GM18519 (cell line): Measurements from ENCODE around the gene APPL2.
A peak's percentile ranks its signal among the peaks of the same experiment; 100 is the strongest.

Experiments used
- ATAC-seq: cut with Tn5 transposase; IDR thresholded peaks from one replicate; pipeline ENCODE4 v1.9.1; 2021; ENCODE audit warnings: mild to moderate bottlenecking, moderate library complexity; ENCODE audit not compliant: unreplicated experiment, low FRiP score

Gene APPL2, protein sequence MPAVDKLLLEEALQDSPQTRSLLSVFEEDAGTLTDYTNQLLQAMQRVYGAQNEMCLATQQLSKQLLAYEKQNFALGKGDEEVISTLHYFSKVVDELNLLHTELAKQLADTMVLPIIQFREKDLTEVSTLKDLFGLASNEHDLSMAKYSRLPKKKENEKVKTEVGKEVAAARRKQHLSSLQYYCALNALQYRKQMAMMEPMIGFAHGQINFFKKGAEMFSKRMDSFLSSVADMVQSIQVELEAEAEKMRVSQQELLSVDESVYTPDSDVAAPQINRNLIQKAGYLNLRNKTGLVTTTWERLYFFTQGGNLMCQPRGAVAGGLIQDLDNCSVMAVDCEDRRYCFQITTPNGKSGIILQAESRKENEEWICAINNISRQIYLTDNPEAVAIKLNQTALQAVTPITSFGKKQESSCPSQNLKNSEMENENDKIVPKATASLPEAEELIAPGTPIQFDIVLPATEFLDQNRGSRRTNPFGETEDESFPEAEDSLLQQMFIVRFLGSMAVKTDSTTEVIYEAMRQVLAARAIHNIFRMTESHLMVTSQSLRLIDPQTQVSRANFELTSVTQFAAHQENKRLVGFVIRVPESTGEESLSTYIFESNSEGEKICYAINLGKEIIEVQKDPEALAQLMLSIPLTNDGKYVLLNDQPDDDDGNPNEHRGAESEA

DNA sequence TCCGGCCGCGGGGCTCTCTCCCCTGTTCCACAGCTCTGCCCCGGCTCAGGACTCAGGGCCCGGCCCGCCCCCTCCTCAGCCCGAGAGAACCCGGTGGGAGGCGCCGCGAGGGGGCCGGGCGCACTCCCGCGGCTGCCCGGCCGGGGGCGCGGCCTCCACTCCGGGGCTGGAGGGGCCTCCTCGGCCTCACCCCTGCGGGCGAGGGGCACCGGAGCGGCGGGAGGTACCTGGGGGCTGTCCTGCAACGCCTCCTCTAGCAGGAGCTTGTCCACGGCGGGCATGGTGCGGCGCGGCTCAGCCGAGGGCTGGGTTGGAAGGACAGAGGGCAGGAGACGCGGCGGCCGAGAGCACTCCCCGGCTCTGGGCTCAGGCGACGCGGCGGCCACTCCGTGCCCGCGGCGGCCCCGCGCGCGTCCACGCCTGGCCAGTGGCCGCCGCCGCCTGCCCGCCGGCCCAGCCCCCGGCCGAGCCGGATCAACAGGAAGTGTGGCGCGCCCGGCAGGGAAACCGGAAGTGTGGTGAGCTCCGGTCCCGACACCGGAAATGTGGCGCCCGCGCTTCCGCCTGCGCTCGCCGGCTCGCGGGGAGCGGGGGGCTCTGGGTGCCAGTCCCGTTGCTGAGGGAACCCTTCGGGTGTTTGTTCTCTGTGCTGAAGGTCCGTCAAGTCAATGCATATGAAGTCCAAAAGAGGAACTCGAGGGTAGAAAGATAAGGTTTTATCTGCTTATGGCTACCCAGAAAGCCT is at the start of gene APPL2:
TSS of gene APPL2 (minus strand) at position 443 of the 745 bp plus-strand sequence. CDS start at position 281, 162 bp downstream.
- ATAC-seq: peak; percentile 78

DNA sequence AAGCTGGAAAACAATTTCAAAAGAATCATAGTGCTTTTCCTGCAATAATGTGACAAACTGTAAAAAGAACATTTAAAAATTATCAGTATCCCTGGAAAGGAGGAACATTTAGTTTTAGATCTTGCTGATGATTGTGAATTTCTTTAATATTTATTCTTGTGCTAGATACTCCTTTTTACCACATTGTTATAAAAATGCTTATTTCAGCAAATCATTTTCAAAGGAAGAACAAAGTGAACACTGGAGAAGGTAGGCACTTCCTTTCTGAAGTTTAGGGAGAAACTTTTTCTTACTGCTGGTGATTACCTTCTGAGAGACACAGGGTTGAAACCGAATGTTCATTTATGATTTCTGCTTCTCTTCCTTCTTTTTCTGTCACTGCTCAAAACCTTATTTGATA is 49.4 kb upstream of the APPL2 start:
- no peak for ATAC-seq

DNA sequence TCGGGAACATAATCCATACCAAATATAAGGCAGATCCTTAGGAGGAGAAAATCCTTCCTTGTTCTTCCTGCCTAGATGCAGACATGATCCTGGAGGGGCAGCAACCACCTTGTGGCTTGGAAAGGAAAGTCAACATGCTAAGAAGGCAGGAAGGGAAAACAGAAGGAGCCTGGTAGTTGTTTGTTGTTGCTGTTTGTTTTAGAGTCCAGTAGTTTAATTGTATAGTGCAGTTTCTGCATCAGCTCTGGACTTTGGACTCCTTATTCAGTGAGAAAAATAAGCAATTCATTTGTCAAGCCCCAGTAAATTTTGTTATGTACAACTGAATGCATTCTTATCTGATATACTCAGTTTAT is 45.7 kb upstream of the APPL2 start:
- no peak for ATAC-seq

DNA sequence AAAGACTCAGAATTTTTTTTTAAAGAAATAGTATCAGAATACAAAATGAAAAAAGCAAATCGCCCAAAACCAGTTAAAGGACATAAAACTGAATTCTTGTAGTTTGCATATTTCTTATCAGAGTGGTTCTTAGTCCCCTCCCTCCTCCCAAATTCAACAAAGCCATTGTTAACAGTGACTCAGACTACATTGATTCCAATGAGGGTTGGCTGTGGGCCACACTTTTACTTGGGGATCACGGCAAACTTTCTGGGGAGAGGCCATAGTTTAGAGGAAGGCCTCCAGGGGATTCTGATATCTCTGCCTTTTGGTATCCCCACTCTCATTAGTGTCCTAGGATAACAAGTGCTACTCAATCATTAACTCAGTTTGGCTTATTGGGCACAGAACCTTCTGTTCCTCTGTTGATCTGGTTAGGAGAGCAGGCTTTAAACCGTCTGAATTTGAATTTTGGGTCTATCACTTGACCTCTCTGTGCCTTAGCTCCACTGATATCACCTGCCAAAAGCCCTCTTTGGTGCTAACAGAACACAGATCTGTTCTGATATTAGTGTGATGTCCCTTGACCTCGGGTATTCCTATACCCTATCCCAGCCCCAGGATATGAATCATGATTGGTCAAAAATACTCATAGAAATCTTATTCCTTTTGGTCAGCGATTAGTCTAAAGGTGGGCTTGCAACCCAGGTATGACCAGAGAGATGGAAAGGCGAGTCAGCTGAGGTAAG is 45.2 kb upstream of the APPL2 start:
- no peak for ATAC-seq

DNA sequence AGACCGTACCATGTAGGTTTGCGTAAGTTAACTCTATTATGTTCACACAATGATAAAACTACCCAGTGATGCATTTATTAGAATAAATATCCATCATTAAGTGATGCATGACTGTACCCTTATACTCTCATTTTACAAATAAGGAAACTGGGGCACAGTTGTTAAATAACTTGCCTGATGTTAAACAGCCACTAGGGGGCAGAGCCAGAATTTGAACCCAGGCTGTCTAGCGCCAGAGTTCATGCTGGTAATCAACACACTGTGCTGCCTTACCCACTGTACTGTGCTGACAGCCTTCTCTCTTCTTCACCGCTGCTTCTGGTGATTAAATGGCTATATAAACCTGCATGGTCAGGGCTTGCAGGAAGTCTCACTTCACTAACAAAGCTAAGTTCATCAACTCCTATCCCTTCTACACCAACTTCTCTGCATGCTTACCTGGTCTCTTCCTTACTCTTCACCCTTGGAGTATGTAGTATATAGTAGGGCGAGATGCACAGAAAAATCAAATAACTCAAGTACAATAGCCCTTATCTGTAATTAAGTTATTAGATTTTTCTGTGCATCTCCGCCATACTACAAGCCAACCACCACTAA is 43.6 kb upstream of the APPL2 start:
- no peak for ATAC-seq

DNA sequence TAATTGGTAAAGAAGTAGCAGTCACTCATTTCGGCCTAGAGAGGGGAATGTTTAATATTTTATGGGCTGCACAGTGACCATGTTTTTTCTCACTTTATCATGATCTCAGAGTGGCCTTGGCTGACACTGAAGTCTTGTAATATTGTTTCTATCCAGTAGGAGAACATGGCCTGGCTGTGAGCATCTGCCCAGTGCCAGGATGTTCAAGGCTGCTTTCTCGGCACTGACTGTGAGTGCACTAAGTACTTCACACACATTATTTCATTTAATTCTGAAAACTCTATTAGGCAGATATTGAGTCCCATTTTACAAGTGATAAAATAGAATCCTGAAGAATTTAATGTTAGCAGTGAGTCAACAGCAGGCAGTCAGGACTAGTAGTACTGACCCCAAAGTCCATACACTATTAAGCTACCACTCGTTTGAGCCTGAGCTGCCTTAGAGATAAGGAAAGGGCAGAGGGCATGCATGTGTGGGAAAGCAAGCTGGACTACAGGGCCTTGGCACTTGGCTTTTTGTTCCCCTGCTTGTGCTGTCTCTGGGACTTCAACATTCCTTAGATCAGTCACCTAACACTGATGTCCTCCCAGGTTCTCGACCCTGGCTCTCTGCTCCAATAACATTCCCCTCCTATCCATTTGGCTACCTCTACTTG is 42.2 kb upstream of the APPL2 start:
- no peak for ATAC-seq

DNA sequence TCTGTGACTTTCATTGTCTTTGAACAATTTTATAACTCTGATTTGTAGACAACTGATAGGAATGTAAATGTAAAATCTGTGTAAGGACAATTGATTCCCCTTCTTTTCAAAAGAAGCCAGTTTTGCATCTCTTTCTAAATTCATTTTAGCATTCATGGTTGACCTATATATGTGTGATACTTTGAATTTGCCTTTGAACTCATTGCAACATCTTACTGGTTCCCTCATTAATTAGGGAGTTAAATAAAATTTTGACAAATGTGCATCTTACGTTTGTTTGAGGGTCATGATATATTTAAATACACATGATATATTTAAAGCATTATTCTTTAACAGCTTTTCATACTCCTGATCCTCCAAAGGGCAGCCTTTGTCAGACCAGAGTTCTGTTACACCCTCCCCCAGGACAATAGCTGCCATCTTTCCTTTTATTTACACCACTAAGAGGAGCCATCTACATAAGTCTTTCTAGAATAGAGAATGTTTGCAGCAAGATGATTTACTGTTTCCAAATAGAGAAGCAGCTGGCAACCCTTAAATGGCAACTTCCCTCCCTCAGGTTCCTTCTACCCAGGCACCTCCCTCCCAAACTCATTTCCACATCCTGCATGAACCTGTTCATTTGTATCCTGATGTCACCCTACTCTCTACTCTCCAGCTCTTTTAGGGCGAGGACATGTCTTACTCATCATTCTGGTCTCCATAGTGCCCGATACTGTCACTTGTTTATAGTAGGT is 40.2 kb upstream of the APPL2 start:
- ATAC-seq: no peak

DNA sequence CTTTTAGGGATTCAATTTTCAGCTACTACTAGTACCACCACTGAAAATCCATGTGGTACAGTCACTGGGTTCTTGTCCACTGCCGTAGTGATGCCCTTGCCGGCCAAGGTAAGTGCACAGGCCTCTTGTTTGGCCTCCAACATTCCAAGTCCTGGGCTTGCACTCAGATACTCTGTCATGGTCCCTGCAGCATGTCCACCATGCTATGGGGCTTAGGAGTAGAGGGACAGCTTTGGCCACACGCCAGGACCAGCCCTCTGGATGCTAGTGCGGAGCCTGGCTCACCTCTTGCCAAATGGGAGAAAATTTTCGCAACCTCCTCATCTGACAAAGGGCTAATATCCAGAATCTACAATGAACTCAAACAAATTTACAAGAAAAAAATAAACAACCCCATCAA is 38.6 kb upstream of the APPL2 start:
- no peak for ATAC-seq

DNA sequence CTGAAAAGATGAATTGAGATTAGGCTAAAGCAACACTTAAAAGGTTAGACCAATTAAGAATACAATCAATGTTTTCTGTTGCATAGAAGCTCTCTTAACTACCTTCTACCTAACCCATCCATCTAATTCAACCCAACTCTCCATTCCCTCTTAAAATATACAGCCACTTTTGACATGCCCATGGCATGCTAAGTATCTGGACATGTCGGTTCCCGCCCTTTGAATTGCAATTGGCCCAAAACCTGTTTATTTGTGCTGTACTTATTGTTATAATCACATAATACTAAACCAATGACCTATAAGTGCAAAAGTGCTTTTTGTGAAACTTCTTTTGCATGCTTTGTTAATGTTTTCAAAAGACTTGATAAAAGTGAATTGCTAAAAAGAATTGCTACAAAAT is 37.6 kb upstream of the APPL2 start:
- no peak for ATAC-seq

DNA sequence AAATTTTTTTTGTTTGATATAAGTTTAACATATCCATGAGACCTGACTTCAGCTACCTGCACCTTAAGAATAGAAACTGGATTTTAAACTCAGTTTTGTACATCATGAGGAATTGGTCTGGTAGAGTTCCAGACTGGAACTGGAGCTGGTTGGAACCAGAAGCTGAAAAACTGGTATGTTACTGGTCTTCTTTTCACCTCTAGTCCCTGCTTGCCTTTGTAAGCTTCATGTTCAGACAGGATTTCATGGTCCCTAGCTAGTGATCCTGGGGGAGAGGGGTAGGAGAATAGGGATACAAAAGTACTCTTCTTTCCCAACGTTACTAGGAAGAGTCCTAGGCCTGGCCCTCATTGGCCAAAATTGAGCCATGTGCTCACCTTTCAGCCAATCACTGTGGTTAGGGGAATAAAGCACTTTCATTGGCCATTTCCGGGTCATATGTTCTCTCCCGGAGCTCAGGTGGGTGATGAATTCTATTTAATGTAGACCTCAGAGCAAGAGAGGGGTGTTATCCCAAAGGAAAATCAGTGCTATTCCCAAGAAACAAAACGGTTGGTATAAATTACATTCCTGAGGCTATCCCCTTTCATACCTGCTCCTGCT is 36.9 kb upstream of the APPL2 start:
- ATAC-seq: no peak

DNA sequence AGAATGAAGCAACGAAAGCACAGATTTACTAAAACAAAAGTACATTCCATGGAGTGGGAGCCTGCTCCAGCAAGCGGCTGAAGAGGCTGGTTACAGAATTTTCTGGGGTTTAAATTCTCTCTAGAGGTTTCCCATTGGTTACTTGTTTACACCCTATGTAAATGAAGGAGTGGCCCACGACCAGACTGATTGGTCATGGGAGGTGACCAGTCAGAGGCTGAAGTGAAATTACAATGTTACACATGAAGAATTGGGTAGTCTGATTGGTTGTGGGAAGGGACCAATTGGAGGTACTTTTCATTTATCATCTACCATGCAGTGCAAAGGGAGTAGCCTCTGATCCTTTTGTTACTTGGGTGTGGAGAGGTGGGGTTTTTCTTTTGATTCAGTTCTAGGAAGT is 36.2 kb upstream of the APPL2 start:
- no peak for ATAC-seq

DNA sequence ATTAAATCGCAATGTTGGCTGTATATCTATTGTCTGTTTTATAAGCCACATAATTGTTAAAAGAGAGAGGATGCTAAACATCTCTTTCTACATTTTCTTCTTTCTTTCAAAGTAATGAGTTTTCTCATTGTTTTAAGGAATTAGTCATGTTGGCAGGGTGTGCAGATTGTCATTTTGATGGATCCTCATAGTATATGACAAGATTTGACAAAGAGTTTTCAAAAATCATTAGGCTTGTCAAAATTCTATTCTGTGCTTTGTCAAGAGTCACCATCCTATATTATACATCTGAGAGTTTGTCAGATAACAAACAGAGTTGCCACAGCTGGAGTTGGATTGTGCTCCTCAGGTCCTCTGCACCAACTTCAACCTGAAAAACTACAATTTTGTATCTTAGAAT is 35.4 kb upstream of the APPL2 start:
- ATAC-seq: no peak

DNA sequence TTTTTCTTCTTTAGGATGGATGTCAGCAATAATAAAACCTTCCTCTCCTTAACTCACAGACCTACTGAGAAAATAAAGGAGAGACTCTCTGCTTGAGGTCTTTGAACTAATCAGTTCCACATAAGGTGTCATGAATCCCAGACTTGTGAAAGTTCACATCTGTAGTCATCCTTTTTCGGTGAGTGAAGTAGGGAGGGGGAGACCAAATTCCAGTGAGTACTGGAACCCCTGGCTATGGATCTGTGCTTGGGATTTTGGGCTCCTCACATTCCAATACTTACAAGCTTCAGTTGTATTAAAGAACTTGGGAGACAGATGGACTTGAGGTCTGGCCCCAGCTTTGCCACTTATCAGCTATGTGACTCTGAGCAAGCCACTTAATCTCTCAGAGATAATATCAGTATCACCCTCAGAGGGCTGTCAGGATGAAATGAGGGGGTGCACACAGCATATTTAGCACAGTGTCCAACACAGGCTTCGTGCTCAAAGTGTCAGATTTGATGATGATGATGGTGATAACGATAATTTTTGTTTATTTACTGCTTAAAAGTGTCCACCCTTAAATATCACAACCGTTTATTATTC is 34.8 kb upstream of the APPL2 start:
- no peak for ATAC-seq

DNA sequence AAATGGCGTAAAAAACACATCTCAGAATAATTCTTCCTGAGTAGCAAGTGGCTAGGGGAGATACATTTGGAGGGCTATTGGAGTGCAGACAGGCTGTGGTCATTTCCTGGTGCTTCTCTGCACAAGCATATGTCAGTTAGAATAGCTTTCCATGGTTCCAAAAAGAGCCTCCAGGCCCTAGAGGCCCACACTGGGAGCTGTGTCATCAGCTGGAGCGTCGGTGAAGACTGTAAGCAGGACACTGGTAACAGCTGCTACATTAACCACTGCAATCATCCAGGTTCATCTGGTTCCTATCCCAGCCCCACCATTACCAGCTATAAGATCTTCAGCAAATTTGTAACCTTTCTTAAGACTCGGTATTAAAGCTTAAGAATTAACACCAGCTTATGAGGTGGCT is 31.7 kb upstream of the APPL2 start:
- no peak for ATAC-seq

DNA sequence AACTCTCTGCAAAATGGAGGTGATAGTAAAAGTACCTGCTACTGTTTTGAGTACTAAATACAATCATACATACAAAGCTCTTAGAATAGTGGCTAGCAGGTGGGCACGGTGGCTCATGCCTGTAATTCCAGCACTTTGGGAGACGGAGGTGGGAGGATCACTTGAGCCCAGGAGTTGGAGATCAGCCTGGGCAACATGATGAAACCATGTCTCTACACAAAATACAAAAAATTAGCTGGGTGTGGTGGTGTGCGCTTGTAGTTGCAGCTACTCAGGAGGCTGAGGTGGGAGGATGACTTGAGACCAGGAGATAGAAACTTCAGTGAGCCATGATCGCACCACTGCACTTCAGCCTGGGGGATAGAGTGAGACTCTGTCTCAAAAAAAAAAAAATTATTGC is 28.8 kb upstream of the APPL2 start:
- ATAC-seq: no peak

DNA sequence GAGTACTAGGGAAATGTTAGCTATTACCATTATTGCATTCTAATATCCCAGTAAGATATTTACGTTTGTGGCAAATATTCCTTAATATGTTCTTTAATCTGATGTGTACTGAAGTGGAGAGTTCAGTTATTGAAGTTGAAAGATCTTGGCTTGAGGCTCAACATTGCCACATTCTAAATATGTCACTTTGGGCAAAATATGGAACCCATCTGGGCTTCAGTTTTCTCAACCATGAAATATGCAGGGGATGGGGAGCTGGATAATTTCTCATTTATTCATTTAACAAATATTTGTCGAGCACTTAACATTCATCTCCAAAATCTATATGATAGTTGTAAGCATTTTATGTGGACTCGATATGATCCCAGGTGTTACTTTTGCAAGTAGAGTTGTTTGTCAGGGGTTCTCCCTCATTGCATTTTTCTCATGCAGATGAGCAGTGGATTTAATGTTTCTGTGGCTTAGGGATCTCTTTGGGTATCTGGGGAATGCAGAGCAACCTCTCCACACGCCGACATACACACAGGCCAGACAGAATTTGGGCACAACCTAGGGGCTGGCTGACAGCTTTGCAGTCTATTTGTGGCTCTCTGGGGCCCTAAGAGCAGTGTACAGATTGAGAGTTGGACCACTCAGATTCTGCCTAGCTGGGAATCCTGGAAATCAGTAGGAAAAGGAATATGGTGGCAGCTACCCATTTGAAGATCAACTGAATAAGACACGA is 26.6 kb upstream of the APPL2 start:
- no peak for ATAC-seq

DNA sequence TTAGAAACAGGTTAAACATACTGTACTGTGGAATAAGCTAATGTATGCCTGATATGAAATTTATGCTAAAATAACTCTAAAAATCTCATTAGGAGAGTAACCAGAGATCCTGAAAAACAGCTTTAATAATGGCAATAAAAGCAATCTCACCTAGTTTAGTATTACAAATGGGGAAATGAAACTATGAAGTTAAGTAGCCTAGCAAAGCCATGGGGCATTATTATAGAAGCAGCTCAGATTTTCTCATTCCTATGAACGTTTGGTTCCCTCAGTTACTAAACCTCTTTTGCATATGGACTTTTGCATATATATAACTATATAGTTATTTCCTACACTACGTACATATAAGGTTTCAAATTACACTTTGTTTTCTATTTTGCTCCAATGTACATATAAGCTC is 25.0 kb upstream of the APPL2 start:
- ATAC-seq: no peak

DNA sequence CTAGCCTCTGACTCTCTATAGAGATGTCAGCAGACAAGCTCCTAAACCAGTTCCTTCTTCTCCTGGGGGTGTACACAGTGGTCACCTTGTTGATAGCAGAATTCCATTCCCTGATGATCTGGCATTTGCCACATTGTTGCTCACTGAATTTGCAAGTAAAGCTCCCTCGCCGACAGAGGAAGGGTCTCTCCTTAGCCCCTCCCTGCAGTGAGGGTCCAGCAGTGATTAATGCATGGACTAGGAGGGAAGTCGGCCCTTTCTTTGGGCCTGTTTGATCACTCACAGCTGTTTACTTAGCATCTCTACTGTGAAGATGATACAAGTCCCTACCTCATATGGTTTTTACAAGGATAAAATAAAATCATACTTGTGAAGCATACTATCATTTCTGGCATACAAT is 23.3 kb upstream of the APPL2 start:
- no peak for ATAC-seq
